Measurements from ENCODE around the gene DBF4.
"Not testable (repeated sequence)": the region's sequence is repeated elsewhere in the genome, so short reads cannot be mapped to it uniquely, and the experiment has no call there.

Gene DBF4

DNA sequence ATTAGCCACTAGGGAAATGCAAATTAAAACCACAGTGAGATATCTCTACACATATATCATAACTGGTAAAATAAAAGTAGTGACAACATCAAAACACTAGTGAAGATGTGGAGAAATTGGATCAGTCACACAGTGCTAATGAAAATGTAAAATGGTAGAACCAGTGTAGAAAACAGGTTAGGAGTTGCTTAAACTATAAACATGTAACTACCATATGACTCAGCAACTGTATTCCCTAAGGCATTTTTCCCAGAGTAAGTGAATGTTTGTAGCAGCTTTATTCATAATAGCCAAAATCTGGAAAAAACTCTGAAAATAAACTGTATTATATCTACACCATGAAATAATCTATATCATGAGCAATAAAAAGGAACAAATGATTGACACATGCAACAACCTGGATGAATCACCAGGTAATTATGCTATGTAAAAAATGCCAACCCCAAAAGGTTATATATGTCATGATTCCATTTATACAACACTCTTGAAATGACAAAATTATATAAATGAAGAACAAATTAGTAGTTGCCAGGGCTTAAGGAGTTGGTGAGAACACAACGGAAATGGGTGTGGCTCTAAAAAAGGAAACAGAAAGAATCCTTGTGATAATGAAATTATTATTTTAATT, 22.9 kb upstream of the DBF4 start:
- TF ChIP-seq, protein P1, sequence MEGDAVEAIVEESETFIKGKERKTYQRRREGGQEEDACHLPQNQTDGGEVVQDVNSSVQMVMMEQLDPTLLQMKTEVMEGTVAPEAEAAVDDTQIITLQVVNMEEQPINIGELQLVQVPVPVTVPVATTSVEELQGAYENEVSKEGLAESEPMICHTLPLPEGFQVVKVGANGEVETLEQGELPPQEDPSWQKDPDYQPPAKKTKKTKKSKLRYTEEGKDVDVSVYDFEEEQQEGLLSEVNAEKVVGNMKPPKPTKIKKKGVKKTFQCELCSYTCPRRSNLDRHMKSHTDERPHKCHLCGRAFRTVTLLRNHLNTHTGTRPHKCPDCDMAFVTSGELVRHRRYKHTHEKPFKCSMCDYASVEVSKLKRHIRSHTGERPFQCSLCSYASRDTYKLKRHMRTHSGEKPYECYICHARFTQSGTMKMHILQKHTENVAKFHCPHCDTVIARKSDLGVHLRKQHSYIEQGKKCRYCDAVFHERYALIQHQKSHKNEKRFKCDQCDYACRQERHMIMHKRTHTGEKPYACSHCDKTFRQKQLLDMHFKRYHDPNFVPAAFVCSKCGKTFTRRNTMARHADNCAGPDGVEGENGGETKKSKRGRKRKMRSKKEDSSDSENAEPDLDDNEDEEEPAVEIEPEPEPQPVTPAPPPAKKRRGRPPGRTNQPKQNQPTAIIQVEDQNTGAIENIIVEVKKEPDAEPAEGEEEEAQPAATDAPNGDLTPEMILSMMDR (IDR thresholded peaks at IDR 0.05; ENCODE audit: insufficient read depth, low read depth, low read length, missing control alignments) = no peak
- no peak overlapping the region for H3K4me3 ChIP-seq (ENCODE audit: low read length)
- peak; percentile 82 for DNase-seq (ENCODE audit: low read depth)

DNA sequence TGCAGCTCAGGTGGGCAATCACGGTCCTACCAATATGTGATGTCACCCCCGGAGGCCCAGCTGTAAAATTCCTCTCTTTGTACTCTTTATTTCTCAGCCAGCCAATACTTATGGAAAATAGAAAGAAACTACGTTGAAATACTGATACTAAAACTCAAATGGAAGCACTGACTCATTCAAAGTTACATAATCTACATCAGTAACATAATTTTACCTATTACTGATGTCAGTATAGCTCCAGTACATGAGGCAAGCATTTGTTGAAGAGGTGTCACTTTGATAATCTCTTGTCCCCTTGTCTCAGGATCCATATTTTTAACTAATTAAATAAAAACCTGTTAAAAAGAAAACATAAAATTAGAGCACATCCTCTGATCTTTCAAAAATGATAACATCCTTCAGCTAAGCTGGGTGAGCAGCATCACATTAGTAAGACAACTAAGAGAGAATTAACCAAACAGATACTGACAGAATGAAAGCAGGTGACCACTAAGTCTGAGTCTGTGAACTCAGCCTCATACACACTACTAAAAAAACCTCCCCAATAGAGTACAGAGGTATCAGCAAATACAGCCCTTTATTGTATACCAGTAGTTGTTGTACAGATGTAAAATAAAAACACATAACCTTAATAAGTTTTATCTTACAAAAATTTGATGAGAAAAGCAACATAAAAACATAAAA, 17.7 kb upstream of the DBF4 start:
- no peak for DNase-seq (ENCODE audit: low read depth)
- H3K4me3 ChIP-seq (ENCODE audit: low read length) = no peak overlapping the region
- TF ChIP-seq, protein P1 (IDR thresholded peaks at IDR 0.05; ENCODE audit: insufficient read depth, low read depth, low read length, missing control alignments) = no peak

- DNase-seq (ENCODE audit: low read depth) = no peak
- TF ChIP-seq, protein P1 (IDR thresholded peaks at IDR 0.05; ENCODE audit: insufficient read depth, low read depth, low read length, missing control alignments) = no peak
- no peak overlapping the region for H3K4me3 ChIP-seq (ENCODE audit: low read length)
Measured at GRCh38 chr7:87866089-87866488, 10.2 kb upstream of the DBF4 start.

GRCh38 chr7:87866533-87866932, 9.8 kb upstream of the DBF4 start:
- not testable (repeated sequence) for DNase-seq (ENCODE audit: low read depth); H3K4me3 ChIP-seq (ENCODE audit: low read length)

GRCh38 chr7:87870471-87870870, 5.8 kb upstream of the DBF4 start:
- TF ChIP-seq, protein P1 (IDR thresholded peaks at IDR 0.05; ENCODE audit: insufficient read depth, low read depth, low read length, missing control alignments) = no peak
- no peak overlapping the region for H3K4me3 ChIP-seq (ENCODE audit: low read length)
- DNase-seq (ENCODE audit: low read depth) = no peak

GRCh38 chr7:87872346-87872745, 3.9 kb upstream of the DBF4 start:
- TF ChIP-seq, protein P1 (IDR thresholded peaks at IDR 0.05; ENCODE audit: insufficient read depth, low read depth, low read length, missing control alignments) = no peak
- H3K4me3 ChIP-seq (ENCODE audit: low read length) = no peak overlapping the region
- no peak for DNase-seq (ENCODE audit: low read depth)

DNA sequence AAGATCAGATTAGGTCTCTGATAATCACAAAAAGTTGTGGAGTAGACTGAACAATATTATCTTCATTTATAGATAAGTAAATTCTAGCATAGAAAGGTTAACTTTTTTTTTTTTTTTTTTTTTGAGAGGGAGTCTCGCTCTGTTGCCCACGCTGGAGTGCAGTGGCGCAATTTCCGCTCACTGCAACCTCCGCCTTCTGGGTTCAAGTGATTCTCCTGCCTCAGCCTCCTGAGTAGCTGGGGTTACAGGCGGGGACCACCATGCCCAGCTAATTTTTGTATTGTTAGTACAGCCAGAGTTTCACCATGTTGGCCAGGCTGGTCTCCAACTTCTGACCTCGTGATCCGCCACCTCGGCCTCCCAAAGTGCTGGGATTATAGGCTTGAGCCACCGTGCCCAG, 3.0 kb upstream of the DBF4 start:
- not testable (repeated sequence) for DNase-seq (ENCODE audit: low read depth); H3K4me3 ChIP-seq (ENCODE audit: low read length)

GRCh38 chr7:87874066-87874465, 2.2 kb upstream of the DBF4 start:
- TF ChIP-seq, protein P1 (IDR thresholded peaks at IDR 0.05; ENCODE audit: insufficient read depth, low read depth, low read length, missing control alignments) = no peak
- DNase-seq (ENCODE audit: low read depth) = no peak
- H3K4me3 ChIP-seq (ENCODE audit: low read length) = no peak overlapping the region

All from epithelial cell of esophagus (primary cell).